K562 (cell line): ENCODE data around the gene DTNBP1. TPM values are rescaled to one million over a fixed set of nuclear protein-coding genes. Genes with fewer than 3 reads are reported as not detected.

Experiments
- ATAC-seq: fragments of 200-7000 bp; cut with Tn5 transposase; 3 replicates; pipeline ENCODE4 v1.9.1; 2020; ENCODE audit warnings: moderate library complexity
- BruUV-seq: library from RNA; stranded (reverse); fragments of 400-500 nt; replicated peaks from 2 replicates; lab custom pipeline; 2021; lab: Mats Ljungman, UMichigan
- CTCF ChIA-PET: fragments of 300-600 bp; formaldehyde crosslinking; extraction: SDS; loops from one replicate; lab custom pipeline; 2021; ENCODE audit warnings: low intra/inter-chr PET ratio; lab: Yijun Ruan, JAX
- POLR2A ChIA-PET: fragments of 300-600, 350-650 bp; sonication (Branson Sonifier 250); formaldehyde crosslinking; extraction: SDS; loops from one replicate; lab custom pipeline; 2021; ENCODE audit warnings: antibody characterized with exemption, inconsistent platforms; lab: Yijun Ruan, JAX
- DNase-seq, 4 experiments: peaks; one replicate each; pipeline versions ENCODE4 v3.0.0 to v3.0.0-alpha.2; 2011 to 2018; ENCODE audit warnings: low spot score in 3 of 4, mixed read lengths in 3 of 4; ENCODE audit errors: extremely low read depth in 1 of 4
- FAIRE-seq: peaks from 2 replicates; lab custom pipeline; 2011; peaks lifted over from hg19 to GRCh38; lab: Jason Lieb, UNC
- H2AFZ ChIP-seq: 2 replicates; pipeline ENCODE4 v1.6.0; 2011; ENCODE audit warnings: low read depth, low read length, control low read depth, inconsistent platforms
- H3K27ac ChIP-seq: fragments of 200-600 bp; 3 replicates; pipeline ENCODE4 v1.8.0; 2011; ENCODE audit warnings: low read depth, mild to moderate bottlenecking, control low read depth, inconsistent platforms, low read length, moderate library complexity, mixed read lengths; ENCODE audit errors: extremely low read depth
- H3K27me3 ChIP-seq, 2 experiments: fragments of 300-600 bp in 1 of 2; 2 replicates in 1 of 2; 3 replicates in 1 of 2; pipeline versions ENCODE4 v1.6.0 to v1.8.0; 2011; ENCODE audit warnings: inconsistent platforms in 2 of 2, low read length in 2 of 2, mild to moderate bottlenecking in 1 of 2, mixed read lengths in 1 of 2, moderate library complexity in 1 of 2; ENCODE audit not compliant: control insufficient read depth in 2 of 2, insufficient read depth in 2 of 2
- H3K36me3 ChIP-seq: fragments of 300-600 bp; 3 replicates; pipeline ENCODE4 v1.8.0; 2011; ENCODE audit warnings: mild to moderate bottlenecking, low read length, inconsistent platforms; ENCODE audit not compliant: control insufficient read depth, insufficient read depth
- H3K4me1 ChIP-seq, 2 experiments: fragments of 200-600 bp in 1 of 2; replicated peaks in 1 of 2; 2 replicates in 1 of 2; 3 replicates in 1 of 2; pipeline versions ENCODE4 v1.5.1 to v1.8.0; 2011; ENCODE audit warnings: inconsistent platforms in 2 of 2, low read length in 2 of 2, mild to moderate bottlenecking in 1 of 2, mixed read lengths in 1 of 2, moderate library complexity in 1 of 2; ENCODE audit not compliant: control insufficient read depth in 2 of 2, insufficient read depth in 2 of 2
- H3K4me2 ChIP-seq: 2 replicates; pipeline ENCODE4 v1.6.1; 2011; ENCODE audit warnings: low read length, control low read depth, inconsistent platforms, mixed read lengths; ENCODE audit not compliant: insufficient read depth
- H3K4me3 ChIP-seq: fragments of 200-600 bp; sonication (generic), shearing (Covaris generic); 2 replicates; pipeline ENCODE4 v1.5.1; 2016; ENCODE audit warnings: control low read depth, inconsistent platforms
- H3K79me2 ChIP-seq: fragments of 200-600 bp; 3 replicates; pipeline ENCODE4 v1.8.0; 2011; ENCODE audit warnings: low read length, inconsistent platforms; ENCODE audit not compliant: control insufficient read depth, insufficient read depth
- H3K9ac ChIP-seq, 2 experiments: 2 replicates each; pipeline versions ENCODE4 v1.6.0 to v1.6.1; 2011; ENCODE audit warnings: low read depth in 2 of 2, low read length in 2 of 2, control low read depth in 1 of 2, inconsistent platforms in 1 of 2, mild to moderate bottlenecking in 1 of 2, mixed read lengths in 1 of 2; ENCODE audit not compliant: insufficient read depth in 1 of 2
- H3K9me1 ChIP-seq: one replicate; pipeline ENCODE4 v1.6.0; 2011; ENCODE audit warnings: inconsistent platforms, mild to moderate bottlenecking, low read length, moderate library complexity; ENCODE audit not compliant: control insufficient read depth, insufficient read depth
- H3K9me3 ChIP-seq: replicated peaks from 2 replicates; pipeline ENCODE4 v1.5.1; 2011; ENCODE audit warnings: low read depth, low read length, inconsistent platforms; ENCODE audit not compliant: control insufficient read depth, insufficient read depth
- H4K20me1 ChIP-seq: replicated peaks from 2 replicates; pipeline ENCODE4 v1.6.1; 2011; ENCODE audit warnings: low read length, inconsistent platforms, mixed read lengths; ENCODE audit not compliant: control insufficient read depth, insufficient read depth
- ELF4 ChIP-seq: fragments of 450-650 bp; formaldehyde crosslinking; IDR thresholded peaks from 2 replicates; pipeline ENCODE4 v1.4.0; 2022; ENCODE audit warnings: missing genetic modification characterization
- FOXK2 ChIP-seq, 2 experiments: fragments of 450-650 bp; IDR thresholded peaks in 1 of 2; conservative IDR thresholded peaks in 1 of 2; 2 replicates each; pipeline ENCODE4 v1.6.1; 2016; ENCODE audit warnings: low read depth in 2 of 2, mild to moderate bottlenecking in 1 of 2
- FOXO4 ChIP-seq: fragments of 450-650 bp; formaldehyde crosslinking; IDR thresholded peaks from 2 replicates; pipeline ENCODE4 v1.4.0; 2020; ENCODE audit warnings: mild to moderate bottlenecking, moderate library complexity
- HDAC1 ChIP-seq, 2 experiments: fragments of 450-650 bp; IDR thresholded peaks; 2 replicates each; pipeline ENCODE4 v1.6.1; 2016 to 2017; ENCODE audit warnings: inconsistent platforms in 1 of 2, mild to moderate bottlenecking in 1 of 2, moderate library complexity in 1 of 2
- HEY1 ChIP-seq: fragments of 250-450 bp; sonication (Bioruptor Pico); IDR thresholded peaks from 2 replicates; pipeline ENCODE4 v1.5.0; 2020; ENCODE audit warnings: mild to moderate bottlenecking, moderate library complexity, borderline replicate concordance
- JUND ChIP-seq, 2 experiments: IDR thresholded peaks; 2 replicates in 1 of 2; 3 replicates in 1 of 2; pipeline ENCODE4 v1.6.1; 2011; ENCODE audit warnings: borderline replicate concordance in 2 of 2, low read depth in 2 of 2, low read length in 2 of 2, improper control_type of control experiment in 1 of 2, missing biosample characterization in 1 of 2, missing genetic modification characterization in 1 of 2, missing genetic modification reagents in 1 of 2
- MBD1 ChIP-seq: fragments of 250-450 bp; sonication (Bioruptor Pico); IDR thresholded peaks from 2 replicates; pipeline ENCODE4 v1.8.0; 2022; ENCODE audit warnings: inconsistent platforms
- SRSF1 ChIP-seq: fragments of 200-400 bp; formaldehyde crosslinking; IDR thresholded peaks from 2 replicates; pipeline ENCODE4 v1.6.1; 2017; ENCODE audit warnings: mild to moderate bottlenecking, low read depth, low read length, moderate library complexity
- in situ Hi-C: fragments of 300-500 bp; cut with MboI; formaldehyde crosslinking; loops from 4 replicates; pipeline ENCODE4 v1.15.0; 2018; ENCODE audit warnings: inconsistent platforms, mixed read lengths
- intact Hi-C: fragments of 100-400 bp; cut with micrococcal nuclease; formaldehyde crosslinking; loops from 2 replicates; pipeline ENCODE4 v1.14.2; 2022
- polyA plus RNA-seq, 8 experiments: library from polyadenylated mRNA; depleted of rRNA in 4 of 8; stranded (reverse) in 5 of 8; unstranded in 3 of 8; fragments of >200 nt; fragmentation: Nextera tagmentation in 2 of 8; fragmentation: Illumina TruSeq in 1 of 8; extraction: Ambion mirVana in 2 of 8; extraction: Trizol in 1 of 8; gene quantifications; 2 replicates each; pipeline versions ENCODE4 v1.2.1 to v1.2.3, GENCODE V29; 2011 to 2014; ENCODE audit warnings: inconsistent platforms in 1 of 8, missing spikeins in 1 of 8
- total RNA-seq, 7 experiments: library from RNA; depleted of rRNA in 6 of 7; stranded (reverse); fragments of >200 nt in 6 of 7; fragmentation: Illumina TruSeq in 2 of 7; extraction: Trizol in 2 of 7; gene quantifications; 2 replicates each; pipeline versions ENCODE4 v1.2.1 to v1.2.3, GENCODE V29; 2011 to 2021; ENCODE audit warnings: low replicate concordance in 1 of 7

Gene DTNBP1
- total and polyA plus RNA-seq, 9 of the 15 experiments (the other 6 are each of a cell fraction or from before 2014, with no cell fraction given): 16.7 to 54.5 (median 21.4) TPM

- FAIRE-seq: no peak
- H3K36me3 ChIP-seq: no peaks in the 10 kb centered on the region
- ChIA-PET CTCF (no interaction called here), POLR2A (interaction anchor here (0.6 to 3.4 kb wide), 6 partner anchors 9 to 1410 kb away, joined by 3 to 13 read pairs (median 4); no protein-coding TSS in a partner anchor)
- in situ Hi-C loops: no loop called here
- DNase-seq: no peak
- peaks cover 0 to 7% of the 10 kb centered on the region in 2 experiments; a peak in 2 of 5 replicates for H3K4me1 ChIP-seq
- intact Hi-C loops: no loop called here
- H3K9me1 ChIP-seq: no peaks in the 10 kb centered on the region
- H3K27ac ChIP-seq: no peak overlapping the region
- H3K9me3 ChIP-seq: no peaks in the 10 kb centered on the region
- no TSS peak for BruUV-seq
- H3K4me3 ChIP-seq: no peak overlapping the region
- H3K27me3 ChIP-seq: no peaks in the 10 kb centered on the region
- no peaks in the 10 kb centered on the region for H3K79me2 ChIP-seq
- no peak for ATAC-seq
- no peak overlapping the region for H2AFZ ChIP-seq
- H3K9ac ChIP-seq: no peak overlapping the region
- no peaks in the 10 kb centered on the region for H4K20me1 ChIP-seq
- TF ChIP-seq HDAC1 (IDR thresholded peaks at IDR 0.05) (no peak), FOXK2 (conservative IDR thresholded peaks at IDR 0.05 in 1 of 2, IDR thresholded peaks at IDR 0.05 in 1 of 2; ENCODE audit: low read depth in 2 of 2) (no peak), FOXO4 (CRISPR knock-in tag) (no peak), MBD1 (CRISPR knock-in tag) (no peak), SRSF1 (no peak), ELF4 (CRISPR knock-in tag) (no peak), HEY1 (CRISPR knock-in tag) (no peak), JUND (IDR thresholded peaks at IDR 0.05; ENCODE audit: borderline replicate concordance, low read depth, low read length) (no peak), JUND (tag; IDR thresholded peaks at IDR 0.05; ENCODE audit: borderline replicate concordance, low read depth, low read length) (no peak)
- no peak overlapping the region for H3K4me2 ChIP-seq
Measured at GRCh38 chr6:15586503-15586902, 76.3 kb downstream of the DTNBP1 start.
